ENCODE measurements around the gene ZNF350.

GRCh38 chr19:51948975-51949374 lies 37.7 kb downstream of the ZNF350 start:
- TF ChIP-seq CTCF (IDR thresholded peaks at IDR 0.05) (no peak), POLR2AphosphoS5 (IDR thresholded peaks at IDR 0.05) (no peak)

All from upper lobe of left lung (tissue), 4 donors.